ENCODE results near the gene HSD11B1.
"Not testable (repeated sequence)": the region's sequence is repeated elsewhere in the genome, so short reads cannot be mapped to it uniquely, and the experiment has no call there.

Gene HSD11B1

GRCh38 chr1:209692296-209692695 is 12.3 kb upstream of the HSD11B1 start:
- DNase-seq, result no peak

GRCh38 chr1:209692745-209693504 is 11.7 kb upstream of the HSD11B1 start:
- peak; percentile 52 for DNase-seq

GRCh38 chr1:209696673-209697072 is 8.0 kb upstream of the HSD11B1 start:
- DNase-seq, result no peak

GRCh38 chr1:209697126-209697525 is 7.5 kb upstream of the HSD11B1 start:
- DNase-seq, result no peak

GRCh38 chr1:209700686-209701085 is 4.0 kb upstream of the HSD11B1 start:
- not testable (repeated sequence) for DNase-seq

- DNase-seq, result no peak
These were observed 1.8 kb upstream of the HSD11B1 start for GRCh38 chr1:209702832-209703231.

GRCh38 chr1:209703834-209704504 is 677 bp upstream of the HSD11B1 start:
- DNase-seq, result no peak

GRCh38 chr1:209705033-209705598 is 470 bp downstream of the HSD11B1 start:
- DNase-seq, result no peak

GRCh38 chr1:209706622-209707021 is 2.0 kb downstream of the HSD11B1 start:
- no peak for DNase-seq

GRCh38 chr1:209707308-209707707 is 2.7 kb downstream of the HSD11B1 start:
- no peak for DNase-seq

- no peak for DNase-seq
These were observed 3.7 kb downstream of the HSD11B1 start for GRCh38 chr1:209708297-209708696.

GRCh38 chr1:209710093-209710492 is 5.4 kb downstream of the HSD11B1 start:
- DNase-seq, result no peak

- no peak for DNase-seq
These were observed 6.2 kb downstream of the HSD11B1 start for GRCh38 chr1:209710847-209711246.

GRCh38 chr1:209714338-209714737 is 9.7 kb downstream of the HSD11B1 start:
- no peak for DNase-seq

- DNase-seq, result no peak
These were observed 10.7 kb downstream of the HSD11B1 start for GRCh38 chr1:209715314-209715713.

GRCh38 chr1:209717818-209718217 is 13.2 kb downstream of the HSD11B1 start:
- no peak for DNase-seq

- DNase-seq, result no peak
These were observed 15.7 kb downstream of the HSD11B1 start for GRCh38 chr1:209720326-209720725.

- no peak for DNase-seq
These were observed 16.2 kb downstream of the HSD11B1 start for GRCh38 chr1:209720826-209721225.

- no peak for DNase-seq
These were observed 16.7 kb downstream of the HSD11B1 start for GRCh38 chr1:209721323-209721722.

- no peak for DNase-seq
These were observed 18.6 kb downstream of the HSD11B1 start for GRCh38 chr1:209723265-209723664.

- DNase-seq, result no peak
These were observed 19.4 kb downstream of the HSD11B1 start for GRCh38 chr1:209723756-209724693.

GRCh38 chr1:209727286-209727685 is 22.6 kb downstream of the HSD11B1 start:
- DNase-seq, result no peak

- DNase-seq, result no peak
These were observed 23.1 kb downstream of the HSD11B1 start for GRCh38 chr1:209727785-209728184.

Measured in central memory CD4-positive, alpha-beta T cell (primary cell).